KMS-11 (cell line): ENCODE measurements around the gene SPAG17.
A peak's percentile ranks its signal among the peaks of the same experiment; 100 is the strongest.

Source experiments
- H2AFZ ChIP-seq: fragments of 200-600 bp; sonication (generic); 2 replicates; pipeline ENCODE4 v1.6.1; 2016; ENCODE audit warnings: antibody characterized with exemption, mixed run types, low read depth
- H3K27ac ChIP-seq: fragments of 200-600 bp; sonication (generic); 2 replicates; pipeline ENCODE4 v1.6.1; 2016; ENCODE audit warnings: mild to moderate bottlenecking, mixed run types
- H3K27me3 ChIP-seq: fragments of 200-600 bp; sonication (generic); 2 replicates; pipeline ENCODE4 v1.6.1; 2017; ENCODE audit warnings: mild to moderate bottlenecking, low read depth, mixed run types, moderate library complexity; ENCODE audit not compliant: insufficient read depth
- H3K36me3 ChIP-seq: fragments of 200-600 bp; sonication (generic); 2 replicates; pipeline ENCODE4 v1.6.1; 2017; ENCODE audit warnings: mild to moderate bottlenecking, mixed run types; ENCODE audit not compliant: insufficient read depth
- H3K4me1 ChIP-seq: fragments of 200-600 bp; sonication (generic); 2 replicates; pipeline ENCODE4 v1.6.1; 2016; ENCODE audit warnings: mild to moderate bottlenecking, low read depth, mixed run types; ENCODE audit not compliant: poor library complexity, severe bottlenecking
- H3K4me2 ChIP-seq: fragments of 200-600 bp; sonication (generic); 2 replicates; pipeline ENCODE4 v1.7.0; 2016; ENCODE audit warnings: mild to moderate bottlenecking, mixed run types
- H3K4me3 ChIP-seq: fragments of 200-600 bp; sonication (generic); IDR thresholded peaks from 2 replicates; pipeline ENCODE4 v1.6.1; 2017; ENCODE audit warnings: low read depth, low read length, mixed read lengths; ENCODE audit not compliant: insufficient read depth
- H3K79me2 ChIP-seq: fragments of 200-600 bp; sonication (generic); 2 replicates; pipeline ENCODE4 v1.6.1; 2016; ENCODE audit warnings: low read depth, mixed run types; ENCODE audit not compliant: insufficient read depth
- H3K9ac ChIP-seq: fragments of 200-600 bp; sonication (generic); 2 replicates; pipeline ENCODE4 v1.6.1; 2016; ENCODE audit warnings: mild to moderate bottlenecking, mixed run types
- H4K20me1 ChIP-seq: fragments of 200-600 bp; sonication (generic); 2 replicates; pipeline ENCODE4 v1.6.1; 2016; ENCODE audit warnings: mild to moderate bottlenecking, mixed run types; ENCODE audit not compliant: insufficient read depth
- TF ChIP-seq, protein P1 (sequence below): fragments of 200-600 bp; sonication (generic); conservative IDR thresholded peaks from 2 replicates; pipeline ENCODE4 v1.6.1; 2017; ENCODE audit warnings: low read depth, mild to moderate bottlenecking, antibody characterized with exemption, low read length, moderate library complexity, mixed read lengths

SPAG17 gene

GRCh38 chr1:117933769-117934168 is 251.3 kb downstream of the SPAG17 start:
- TF ChIP-seq, protein P1, sequence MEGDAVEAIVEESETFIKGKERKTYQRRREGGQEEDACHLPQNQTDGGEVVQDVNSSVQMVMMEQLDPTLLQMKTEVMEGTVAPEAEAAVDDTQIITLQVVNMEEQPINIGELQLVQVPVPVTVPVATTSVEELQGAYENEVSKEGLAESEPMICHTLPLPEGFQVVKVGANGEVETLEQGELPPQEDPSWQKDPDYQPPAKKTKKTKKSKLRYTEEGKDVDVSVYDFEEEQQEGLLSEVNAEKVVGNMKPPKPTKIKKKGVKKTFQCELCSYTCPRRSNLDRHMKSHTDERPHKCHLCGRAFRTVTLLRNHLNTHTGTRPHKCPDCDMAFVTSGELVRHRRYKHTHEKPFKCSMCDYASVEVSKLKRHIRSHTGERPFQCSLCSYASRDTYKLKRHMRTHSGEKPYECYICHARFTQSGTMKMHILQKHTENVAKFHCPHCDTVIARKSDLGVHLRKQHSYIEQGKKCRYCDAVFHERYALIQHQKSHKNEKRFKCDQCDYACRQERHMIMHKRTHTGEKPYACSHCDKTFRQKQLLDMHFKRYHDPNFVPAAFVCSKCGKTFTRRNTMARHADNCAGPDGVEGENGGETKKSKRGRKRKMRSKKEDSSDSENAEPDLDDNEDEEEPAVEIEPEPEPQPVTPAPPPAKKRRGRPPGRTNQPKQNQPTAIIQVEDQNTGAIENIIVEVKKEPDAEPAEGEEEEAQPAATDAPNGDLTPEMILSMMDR, result no peak
- Histone ChIP-seq H3K9ac (no peak overlapping the region), H3K4me2 (no peak overlapping the region), H3K4me3 (no peak overlapping the region), H3K4me1 (peaks cover 3% of the 10 kb centered on the region), H3K36me3 (no peaks in the 10 kb centered on the region), H2AFZ (no peak overlapping the region), H3K27ac (no peak overlapping the region), H3K27me3 (no peaks in the 10 kb centered on the region), H3K79me2 (peaks cover 10% of the 10 kb centered on the region; the same call in 1 of the 2 replicates), H4K20me1 (no peaks in the 10 kb centered on the region)

- Histone ChIP-seq H3K4me2 (no peak overlapping the region), H2AFZ (no peak overlapping the region), H3K9ac (no peak overlapping the region), H3K79me2 (peaks cover 10% of the 10 kb centered on the region; the same call in 1 of the 2 replicates), H3K27ac (no peak overlapping the region), H4K20me1 (no peaks in the 10 kb centered on the region), H3K4me1 (peaks cover 12% of the 10 kb centered on the region), H3K36me3 (no peaks in the 10 kb centered on the region), H3K27me3 (no peaks in the 10 kb centered on the region), H3K4me3 (no peak overlapping the region)
- TF ChIP-seq, protein P1, result no peak
These were observed 252.5 kb downstream of the SPAG17 start for GRCh38 chr1:117932576-117932975.

- Histone ChIP-seq H3K4me3 (no peak overlapping the region), H3K9ac (peak overlapping the region; percentile 37; the same call in 1 of the 2 replicates), H3K27ac (peak overlapping the region; percentile 28; the same call in 1 of the 2 replicates), H2AFZ (peak overlapping the region; percentile 30; the same call in 1 of the 2 replicates), H3K36me3 (no peaks in the 10 kb centered on the region), H3K79me2 (peaks cover 10% of the 10 kb centered on the region; the same call in 1 of the 2 replicates), H3K4me2 (peak overlapping the region; percentile 36), H4K20me1 (no peaks in the 10 kb centered on the region), H3K27me3 (no peaks in the 10 kb centered on the region), H3K4me1 (peaks cover 12% of the 10 kb centered on the region)
- TF ChIP-seq, protein P1, result no peak
These were observed 254.5 kb downstream of the SPAG17 start for GRCh38 chr1:117930484-117930883.

DNA sequence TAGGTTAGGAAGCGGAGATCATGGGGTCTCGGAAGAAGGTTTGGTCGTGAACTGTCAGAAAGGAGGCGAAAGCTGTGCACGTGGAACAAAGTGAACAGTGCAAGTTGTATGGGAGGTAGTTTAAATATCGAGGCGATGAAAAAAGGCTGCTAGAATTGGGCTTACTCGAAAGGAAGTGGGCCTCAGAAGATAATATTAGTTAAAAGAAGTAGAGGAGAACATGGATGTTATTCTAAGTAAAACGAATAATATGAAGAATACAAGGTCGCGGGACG is 254.9 kb downstream of the SPAG17 start:
- peak overlapping the region; percentile 30; the same call in 1 of the 2 replicates for H2AFZ ChIP-seq
- peak overlapping the region; percentile 28; the same call in 1 of the 2 replicates for H3K27ac ChIP-seq
- H3K4me2 ChIP-seq, result peak overlapping the region; percentile 36
- H4K20me1 ChIP-seq, result no peaks in the 10 kb centered on the region
- H3K4me1 ChIP-seq, result peaks cover 12% of the 10 kb centered on the region
- H3K79me2 ChIP-seq, result peaks cover 10% of the 10 kb centered on the region; the same call in 1 of the 2 replicates
- TF ChIP-seq, protein P1, result no peak
- H3K27me3 ChIP-seq, result no peaks in the 10 kb centered on the region
- H3K9ac ChIP-seq, result peak overlapping the region; percentile 37; the same call in 1 of the 2 replicates
- H3K4me3 ChIP-seq, result no peak overlapping the region
- no peaks in the 10 kb centered on the region for H3K36me3 ChIP-seq
